GM18502 (cell line): ENCODE data around the gene IL6ST.
"Not testable (repeated sequence)": the region's sequence is repeated elsewhere in the genome, so short reads cannot be mapped to it uniquely, and the experiment has no call there.

ENCODE experiments used
- ATAC-seq: cut with Tn5 transposase; IDR thresholded peaks from one replicate; pipeline ENCODE4 v1.9.1; 2021; ENCODE audit warnings: mild to moderate bottlenecking; ENCODE audit not compliant: unreplicated experiment, poor library complexity

IL6ST gene

DNA sequence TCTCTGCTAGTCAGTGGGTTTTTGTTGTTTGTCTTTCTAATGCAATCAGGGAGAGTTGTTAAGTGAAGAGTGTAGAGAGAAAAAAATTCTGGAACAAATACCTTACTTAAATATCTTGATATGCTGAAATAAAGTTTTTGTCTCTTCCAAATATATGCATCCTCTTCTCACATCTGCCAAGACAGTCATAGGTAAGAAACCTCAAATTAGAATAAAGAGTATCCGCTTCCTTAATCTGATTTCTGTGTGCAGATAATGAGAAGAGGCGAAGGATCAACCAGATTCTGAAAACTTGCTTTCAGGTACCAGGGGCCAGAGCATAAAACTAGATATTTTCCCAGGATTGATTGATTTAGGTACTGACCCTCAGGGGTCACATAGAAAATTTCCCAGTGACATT lies 11.3 kb upstream of the IL6ST start:
- no peak for ATAC-seq

DNA sequence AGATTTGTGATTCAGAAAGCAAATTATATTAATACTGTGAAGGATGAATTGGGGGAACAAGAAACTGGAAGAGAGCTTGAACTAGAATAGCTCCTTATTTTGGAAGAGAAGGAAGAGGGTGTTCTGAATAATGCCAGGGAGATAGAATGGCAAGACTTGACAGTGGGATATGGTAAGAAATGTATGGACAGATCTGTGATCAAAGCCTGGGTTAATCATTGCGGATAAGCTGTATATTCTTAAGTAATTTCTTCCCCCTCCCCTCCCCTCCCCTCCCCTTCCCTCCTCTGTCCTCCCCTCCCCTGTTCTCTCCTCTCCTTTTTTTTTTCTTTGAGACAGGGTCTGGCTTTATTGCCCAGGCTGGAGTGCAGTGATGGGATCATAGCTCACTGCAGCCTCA lies 10.1 kb upstream of the IL6ST start:
- no peak for ATAC-seq

GRCh38 chr5:56003679-56004078 lies 8.9 kb upstream of the IL6ST start:
- no peak for ATAC-seq

DNA sequence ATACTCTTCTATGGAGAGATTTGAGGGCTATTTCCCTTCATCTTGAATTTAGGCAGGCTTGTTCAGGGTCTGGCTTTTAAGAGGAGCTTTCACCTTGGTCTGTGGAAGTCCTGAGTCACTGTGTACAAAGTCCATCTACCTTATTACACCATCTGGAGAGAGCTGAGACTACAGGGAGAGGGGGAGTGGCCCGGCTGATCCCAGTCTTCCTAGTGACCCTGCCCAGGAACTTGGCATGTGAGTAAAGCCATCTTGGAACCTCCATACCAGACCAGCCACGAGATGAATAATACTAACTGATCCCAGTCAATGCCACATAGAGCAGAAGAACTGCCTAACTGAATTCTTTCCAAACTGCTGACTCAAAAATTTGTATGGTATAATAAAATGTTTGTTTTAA lies 8.4 kb upstream of the IL6ST start:
- no peak for ATAC-seq

DNA sequence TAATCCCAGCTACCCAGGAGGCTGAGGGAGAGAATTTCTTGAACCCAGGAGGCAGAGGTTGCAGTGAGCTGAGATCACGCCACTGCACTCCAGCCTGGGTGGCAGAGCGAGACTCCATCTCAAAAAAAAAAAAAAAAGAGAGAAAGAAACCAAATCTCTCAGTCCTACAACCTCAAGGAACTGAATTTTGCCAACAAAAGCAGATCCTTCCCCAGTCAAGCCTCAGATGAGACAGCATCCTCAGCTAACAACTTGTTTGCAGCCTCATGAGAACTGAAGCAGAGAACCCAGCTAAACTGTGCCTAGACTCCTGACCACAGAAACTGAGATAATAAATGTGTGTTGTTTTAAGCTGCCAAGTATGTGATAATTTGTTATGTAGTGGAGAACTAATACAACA lies 7.5 kb upstream of the IL6ST start:
- no peak for ATAC-seq

DNA sequence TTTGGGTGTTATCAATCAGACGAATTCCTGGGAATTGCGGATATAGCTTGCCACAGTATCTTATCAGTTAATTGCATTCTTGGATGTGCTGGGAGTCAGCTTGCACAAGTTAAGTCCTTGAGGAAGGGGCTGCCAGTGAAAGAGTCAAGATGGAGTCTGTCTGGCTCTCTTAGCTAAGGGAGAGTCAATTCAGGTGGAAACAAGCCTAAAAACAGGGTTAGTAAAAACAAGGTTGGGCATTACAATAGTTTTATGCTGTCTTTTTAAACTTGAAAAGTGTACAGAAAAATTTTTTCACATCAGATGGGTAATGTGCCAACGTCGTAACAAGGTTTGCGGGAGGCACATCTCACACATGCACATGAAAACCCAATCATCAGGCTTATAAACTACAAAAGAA lies 5.5 kb upstream of the IL6ST start:
- ATAC-seq, result not testable (repeated sequence)

GRCh38 chr5:55998966-55999365 lies 4.2 kb upstream of the IL6ST start:
- no peak for ATAC-seq

DNA sequence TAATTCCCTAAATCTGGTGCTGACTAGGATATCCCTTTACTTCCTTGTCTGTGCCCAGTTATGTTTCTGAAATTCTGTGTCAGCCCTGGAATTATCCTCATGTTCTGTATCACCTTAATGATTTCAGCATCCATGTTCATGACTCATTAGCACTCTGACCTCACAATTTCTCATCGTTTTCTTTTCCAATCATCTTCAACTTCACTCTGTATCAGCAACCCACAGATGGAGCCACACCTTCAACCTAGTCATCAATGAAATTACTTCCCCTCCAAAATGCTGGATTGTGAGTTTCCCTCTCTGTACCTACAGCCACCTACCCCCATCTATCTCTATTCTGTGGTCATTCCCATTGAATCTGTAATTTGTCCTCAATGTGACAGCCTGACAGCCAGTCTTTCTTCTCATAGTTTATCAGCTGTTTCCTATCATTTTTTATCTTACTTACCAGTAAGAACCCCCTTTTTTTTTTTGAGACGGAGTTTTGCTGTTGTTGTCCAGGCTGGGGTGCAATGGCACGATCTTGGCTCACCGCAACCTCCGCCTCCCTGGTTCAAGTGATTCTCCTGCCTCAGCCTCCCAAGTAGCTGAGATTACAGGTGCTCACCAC lies 3.1 kb upstream of the IL6ST start:
- no peak for ATAC-seq

DNA sequence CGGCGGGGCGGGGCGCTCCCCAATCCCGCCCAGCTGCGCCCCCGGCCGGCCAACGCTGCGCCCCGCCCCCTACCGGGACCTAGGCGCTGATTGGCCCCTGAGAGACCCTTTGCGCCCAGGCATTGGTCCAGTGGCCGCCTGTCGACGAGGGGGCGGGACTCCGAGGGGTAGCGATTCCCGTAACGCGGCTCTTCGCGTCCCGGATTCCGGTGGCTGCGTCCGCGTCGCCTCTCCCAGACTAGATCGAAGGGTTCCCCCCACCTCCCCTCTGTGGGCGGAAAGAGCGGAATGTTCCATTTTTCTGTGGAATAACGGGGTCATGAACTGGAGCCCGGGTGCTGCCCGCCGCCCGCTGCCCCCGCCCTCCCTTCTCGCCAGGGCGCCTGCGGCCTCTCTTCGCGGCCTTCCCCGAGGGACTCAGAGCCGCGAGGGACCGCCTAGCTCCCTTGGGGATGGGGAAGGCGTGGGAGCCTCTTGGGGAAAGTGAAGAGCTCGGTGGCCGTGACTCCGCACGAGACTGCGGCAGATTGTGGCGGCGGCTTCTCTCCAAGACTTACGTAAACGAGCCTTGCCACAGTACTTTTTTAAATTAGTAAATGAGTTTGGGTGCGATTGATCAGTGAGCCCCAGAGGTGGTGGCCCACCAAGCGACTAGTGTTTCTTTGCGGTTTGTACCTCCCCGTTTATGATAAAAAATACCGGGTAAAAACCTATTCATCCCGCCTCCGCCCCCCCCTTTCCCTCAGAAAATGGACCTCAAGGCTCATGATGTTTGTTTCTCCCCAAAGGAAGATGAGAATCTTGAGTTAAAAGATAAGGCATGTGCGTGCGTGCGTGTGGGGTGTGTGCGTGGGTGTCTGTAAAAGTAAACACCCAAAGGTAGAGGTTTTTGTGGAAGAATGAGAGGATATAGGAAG lies 493 bp upstream of the IL6ST start:
- ATAC-seq, result peak; percentile 96

DNA sequence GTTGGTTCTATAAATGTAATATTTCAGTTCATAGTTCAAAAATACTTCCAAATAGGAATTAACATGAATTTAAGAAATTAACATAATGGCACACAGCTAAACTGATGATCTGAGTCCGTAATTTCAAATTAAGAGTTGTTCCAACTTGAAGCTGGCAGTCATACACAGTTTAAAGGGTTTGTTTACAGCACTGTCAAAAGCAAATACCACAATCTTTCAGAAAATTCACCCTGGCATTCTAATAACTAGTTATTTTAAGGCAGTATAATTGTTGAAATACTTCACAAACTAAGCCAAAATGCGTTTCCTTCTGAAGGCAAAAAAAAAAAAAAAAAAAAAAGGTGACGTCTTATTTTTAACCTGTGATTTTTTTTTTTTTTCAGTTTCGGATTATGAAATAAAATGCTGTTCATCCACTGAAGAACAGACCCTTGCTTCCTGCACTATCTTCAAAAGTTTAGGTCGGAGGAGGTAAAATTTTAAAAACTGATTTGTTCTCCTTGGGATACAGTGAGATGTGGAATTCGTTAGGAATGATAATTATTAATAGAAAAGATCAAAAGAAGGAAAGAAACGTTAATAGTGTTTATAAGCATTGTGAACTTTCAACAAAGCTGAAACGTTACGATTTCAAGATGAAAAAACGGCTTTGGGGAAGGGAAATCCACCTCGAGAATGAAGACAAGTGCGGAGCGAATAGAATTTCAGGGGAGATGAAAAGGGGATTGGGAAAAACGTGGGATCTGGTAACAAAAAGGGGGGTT lies 850 bp downstream of the IL6ST start:
- no peak for ATAC-seq

- no peak for ATAC-seq
Measured at GRCh38 chr5:55993013-55993412, 1.8 kb downstream of the IL6ST start.

GRCh38 chr5:55991768-55992486 lies 2.8 kb downstream of the IL6ST start:
- ATAC-seq, result no peak

- not testable (repeated sequence) for ATAC-seq
Measured at GRCh38 chr5:55990895-55991294, 3.9 kb downstream of the IL6ST start.

DNA sequence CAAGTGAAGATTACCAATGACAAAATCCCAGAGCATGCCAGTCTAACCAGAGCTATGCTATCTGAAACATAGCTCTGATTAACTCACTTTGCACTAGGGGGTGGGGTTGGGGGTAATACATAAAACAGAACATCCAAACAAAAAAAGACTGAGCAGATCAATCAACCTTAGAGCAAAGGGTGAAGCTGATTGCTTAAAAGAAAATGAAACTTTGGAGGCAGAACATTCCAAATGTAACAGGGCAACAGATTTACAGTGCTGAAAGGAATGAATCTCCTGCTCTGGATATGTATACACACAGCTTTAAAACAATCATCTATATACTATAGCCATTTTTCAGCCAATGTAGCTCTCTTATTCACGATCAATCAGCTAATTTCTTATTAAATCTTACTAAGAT lies 4.9 kb downstream of the IL6ST start:
- ATAC-seq, result no peak

DNA sequence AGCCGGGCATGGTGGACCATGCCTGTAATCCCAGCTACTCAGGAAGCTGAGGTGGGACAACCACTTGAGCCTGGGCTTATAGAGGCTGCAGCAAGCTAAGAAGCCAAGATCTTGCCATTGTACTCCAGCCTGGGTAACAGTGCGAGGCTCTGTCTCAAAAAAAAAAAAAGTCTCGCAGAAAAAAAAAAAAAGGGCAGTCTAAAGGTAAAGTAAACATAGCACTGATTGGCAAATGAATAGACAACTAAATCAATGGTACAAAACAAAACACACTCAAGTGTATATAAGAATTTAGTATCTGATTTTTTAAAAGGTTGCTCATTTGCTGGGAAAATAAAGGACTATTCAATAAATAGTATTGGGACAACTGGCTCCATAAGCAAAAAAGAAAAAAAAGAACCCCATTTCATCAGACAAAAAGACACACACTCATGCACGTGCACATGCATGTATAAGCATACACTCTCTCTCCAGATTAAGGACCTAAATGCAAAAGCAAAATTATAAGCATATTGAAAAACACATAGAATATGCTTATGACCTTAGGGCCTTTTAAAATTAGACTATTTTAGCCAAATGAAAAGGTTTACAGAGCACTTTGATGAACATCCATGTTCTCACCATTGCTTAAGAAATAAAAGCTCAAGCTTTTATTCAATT lies 5.7 kb downstream of the IL6ST start:
- no peak for ATAC-seq

GRCh38 chr5:55988428-55988827 lies 6.3 kb downstream of the IL6ST start:
- not testable (repeated sequence) for ATAC-seq

GRCh38 chr5:55986931-55987330 lies 7.8 kb downstream of the IL6ST start:
- no peak for ATAC-seq

DNA sequence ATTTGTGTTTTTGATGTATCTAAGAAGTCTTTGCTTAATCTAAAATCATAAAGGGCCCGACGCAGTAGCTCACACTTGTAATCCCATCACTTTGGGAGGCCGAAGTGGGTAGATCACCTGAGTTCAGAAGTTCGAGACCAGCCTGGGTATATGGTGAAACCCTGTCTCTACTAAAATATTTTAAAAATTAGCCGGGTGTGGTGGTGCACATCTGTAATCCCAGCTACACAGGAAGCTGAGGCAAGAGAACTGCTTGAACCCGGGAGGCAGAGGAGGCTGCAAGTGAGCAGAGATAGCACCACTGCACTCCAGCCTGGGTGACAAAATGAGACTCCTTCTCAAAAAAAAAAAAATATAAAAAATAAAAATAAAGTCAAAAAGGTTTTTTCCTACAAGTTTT lies 9.6 kb downstream of the IL6ST start:
- ATAC-seq, result no peak

DNA sequence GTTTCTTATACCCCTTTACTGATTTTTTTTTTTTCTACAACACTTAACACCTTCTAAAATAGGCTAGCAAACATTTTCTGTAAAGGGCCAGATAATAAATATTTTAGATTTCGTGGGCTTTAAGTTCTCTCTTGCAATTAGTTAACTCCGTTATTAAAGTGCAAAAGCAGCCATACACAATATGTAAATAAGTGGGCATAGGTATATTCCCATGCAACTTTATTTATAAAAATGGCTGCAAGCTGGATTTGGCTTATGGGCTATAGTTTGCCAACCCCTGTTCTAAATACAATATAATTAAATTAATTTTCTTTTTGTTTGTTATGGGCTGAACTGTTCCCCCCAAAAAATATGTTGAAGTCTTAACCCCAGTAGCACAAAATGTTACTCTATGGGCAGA lies 10.8 kb downstream of the IL6ST start:
- ATAC-seq, result no peak

GRCh38 chr5:55982957-55983381 lies 11.8 kb downstream of the IL6ST start:
- ATAC-seq, result no peak
